HG02840 (cell line): ENCODE measurements around the gene TRMT2A.
A peak's percentile ranks its signal among the peaks of the same experiment; 100 is the strongest.
"Not testable (repeated sequence)": the region's sequence is repeated elsewhere in the genome, so short reads cannot be mapped to it uniquely, and the experiment has no call there.

Experiments used
- ATAC-seq: cut with Tn5 transposase; IDR thresholded peaks from one replicate; pipeline ENCODE4 v1.9.1; 2021; ENCODE audit warnings: mild to moderate bottlenecking, moderate library complexity, moderate number of reproducible peaks; ENCODE audit not compliant: unreplicated experiment, low FRiP score

Gene TRMT2A

GRCh38 chr22:20116951-20117632 lies at the start of gene TRMT2A:
TSS of gene TRMT2A (minus strand) at chr22:20117226. CDS start at chr22:20116906, 320 bp downstream.
- ATAC-seq: peak; percentile 82

- ATAC-seq: no peak
Observed at GRCh38 chr22:20166703-20167102, 49.7 kb upstream of the TRMT2A start.

- no peak for ATAC-seq
Observed at GRCh38 chr22:20165913-20166312, 48.9 kb upstream of the TRMT2A start.

- no peak for ATAC-seq
Observed at GRCh38 chr22:20165421-20165820, 48.4 kb upstream of the TRMT2A start.

GRCh38 chr22:20164863-20165262 lies 47.8 kb upstream of the TRMT2A start:
- no peak for ATAC-seq

- ATAC-seq: no peak
Observed at GRCh38 chr22:20160041-20160440, 43.0 kb upstream of the TRMT2A start.

GRCh38 chr22:20159531-20159930 lies 42.5 kb upstream of the TRMT2A start:
- ATAC-seq: not testable (repeated sequence)

- ATAC-seq: no peak
Observed at GRCh38 chr22:20159076-20159475, 42.0 kb upstream of the TRMT2A start.

GRCh38 chr22:20158391-20159036 lies 41.5 kb upstream of the TRMT2A start:
- no peak for ATAC-seq

- ATAC-seq: no peak
Observed at GRCh38 chr22:20157430-20158183, 40.6 kb upstream of the TRMT2A start.

- no peak for ATAC-seq
Observed at GRCh38 chr22:20156611-20157429, 39.8 kb upstream of the TRMT2A start.

- no peak for ATAC-seq
Observed at GRCh38 chr22:20156042-20156389, 39.0 kb upstream of the TRMT2A start.

GRCh38 chr22:20155330-20156041 lies 38.5 kb upstream of the TRMT2A start:
- ATAC-seq: no peak

- no peak for ATAC-seq
Observed at GRCh38 chr22:20154602-20155187, 37.7 kb upstream of the TRMT2A start.

GRCh38 chr22:20153945-20154344 lies 36.9 kb upstream of the TRMT2A start:
- ATAC-seq: no peak

- no peak for ATAC-seq
Observed at GRCh38 chr22:20152464-20152890, 35.5 kb upstream of the TRMT2A start.

GRCh38 chr22:20151276-20151588 lies 34.2 kb upstream of the TRMT2A start:
- no peak for ATAC-seq

GRCh38 chr22:20150381-20151275 lies 33.6 kb upstream of the TRMT2A start, which contains the start of gene CCDC188:
TSS of gene CCDC188 (minus strand) at chr22:20151055. CDS start at chr22:20150986, 69 bp downstream.
- no peak for ATAC-seq
